OCI-LY7 (cell line): Measurements from ENCODE around the gene ZGPAT.

ENCODE experiments used
- EZH2phosphoT487 ChIP-seq: fragments of 200-600 bp; sonication (generic); IDR thresholded peaks from 2 replicates; pipeline ENCODE4 v1.6.1; 2018; ENCODE audit warnings: low read depth, borderline replicate concordance, mild to moderate bottlenecking, mixed run types, antibody characterized with exemption, low read length, moderate library complexity, mixed read lengths
- TF ChIP-seq, protein P1 (sequence below): fragments of 200-600 bp; sonication (generic); conservative IDR thresholded peaks from 2 replicates; pipeline ENCODE4 v1.5.1; 2014; ENCODE audit warnings: mild to moderate bottlenecking, antibody characterized with exemption, low read length, moderate library complexity, mixed read lengths

- TF ChIP-seq, protein P1, sequence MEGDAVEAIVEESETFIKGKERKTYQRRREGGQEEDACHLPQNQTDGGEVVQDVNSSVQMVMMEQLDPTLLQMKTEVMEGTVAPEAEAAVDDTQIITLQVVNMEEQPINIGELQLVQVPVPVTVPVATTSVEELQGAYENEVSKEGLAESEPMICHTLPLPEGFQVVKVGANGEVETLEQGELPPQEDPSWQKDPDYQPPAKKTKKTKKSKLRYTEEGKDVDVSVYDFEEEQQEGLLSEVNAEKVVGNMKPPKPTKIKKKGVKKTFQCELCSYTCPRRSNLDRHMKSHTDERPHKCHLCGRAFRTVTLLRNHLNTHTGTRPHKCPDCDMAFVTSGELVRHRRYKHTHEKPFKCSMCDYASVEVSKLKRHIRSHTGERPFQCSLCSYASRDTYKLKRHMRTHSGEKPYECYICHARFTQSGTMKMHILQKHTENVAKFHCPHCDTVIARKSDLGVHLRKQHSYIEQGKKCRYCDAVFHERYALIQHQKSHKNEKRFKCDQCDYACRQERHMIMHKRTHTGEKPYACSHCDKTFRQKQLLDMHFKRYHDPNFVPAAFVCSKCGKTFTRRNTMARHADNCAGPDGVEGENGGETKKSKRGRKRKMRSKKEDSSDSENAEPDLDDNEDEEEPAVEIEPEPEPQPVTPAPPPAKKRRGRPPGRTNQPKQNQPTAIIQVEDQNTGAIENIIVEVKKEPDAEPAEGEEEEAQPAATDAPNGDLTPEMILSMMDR, result no peak
- no peak for TF ChIP-seq EZH2phosphoT487
Measured at GRCh38 chr20:63696628-63697356, 11.0 kb upstream of the ZGPAT start, which contains the start of gene TNFRSF6B.
